ENCODE data around the gene DMC1. TPM values are rescaled to one million over a fixed set of nuclear protein-coding genes. Genes with fewer than 3 reads are reported as not detected.

The DMC1 gene
- total RNA-seq, 2 experiments from 2014 or later, result 0.52 to 0.95 TPM

DNA sequence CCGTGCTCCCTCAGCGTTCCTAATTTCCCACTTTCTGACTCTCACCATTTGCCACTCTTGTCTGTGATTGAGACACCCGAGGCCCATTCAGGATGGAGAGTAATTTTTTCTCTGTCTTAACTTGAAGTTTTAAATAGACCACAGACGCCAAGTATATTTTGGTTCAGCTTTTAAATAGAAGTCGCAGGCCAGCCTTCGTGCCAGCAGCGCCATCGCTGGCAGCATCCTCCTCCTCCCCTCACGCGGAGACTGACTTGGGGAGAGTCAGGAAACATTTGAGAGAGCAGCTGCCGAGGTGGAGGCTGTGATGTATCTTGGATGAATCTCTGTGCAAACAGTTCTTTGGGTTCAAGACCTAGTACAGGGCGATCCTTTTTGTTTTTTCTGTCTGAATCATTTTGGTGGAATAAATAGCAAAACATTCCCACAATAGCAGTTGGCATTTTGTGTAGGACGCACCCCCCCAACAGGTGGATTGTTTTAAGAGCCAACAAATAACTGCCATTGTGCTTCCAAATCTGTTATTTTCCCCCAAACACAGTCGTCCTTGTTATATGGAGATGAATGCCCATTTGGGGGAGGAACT is 889 bp upstream of the DMC1 start:
- Mint-ChIP-seq H3K4me1 (ENCODE audit: low read depth) (peaks cover 17% of the 10 kb centered on the region), H3K27me3 (no peaks in the 10 kb centered on the region), H3K4me3 (peak overlapping the region; percentile 90), H3K27ac (peak overlapping the region; percentile 80), H3K9me3 (no peaks in the 10 kb centered on the region), H3K36me3 (ENCODE audit: low read depth) (no peaks in the 10 kb centered on the region)
- Histone ChIP-seq H3K4me3 (ENCODE audit: low read length) (peak overlapping the region; percentile 89), H3K27ac (ENCODE audit: low read depth in 1 of 2, low read length in 2 of 2) (peak overlapping the region in 1 of 2 donors; percentile 44), H3K4me1 (ENCODE audit: insufficient read depth, low read length) (peaks cover 20% of the 10 kb centered on the region), H3K36me3 (ENCODE audit: insufficient read depth, low read length) (no peaks in the 10 kb centered on the region), H3K27me3 (ENCODE audit: control insufficient read depth in 1 of 2, insufficient read depth in 2 of 2, low read length in 2 of 2) (no peaks in the 10 kb centered on the region), H3K9me3 (ENCODE audit: control insufficient read depth in 1 of 2, insufficient read depth in 1 of 2, low read length in 2 of 2) (no peaks in the 10 kb centered on the region)
- intact Hi-C loops (cut with DNase I, micrococcal nuclease), result loop anchor here (1.0 to 10.0 kb wide), 6 partner anchors 65 to 518 kb away; partner anchors contain the start of genes DDX17 (in 2 of the 2), PLA2G6 (in 2 of the 2), CBY1 (in 1 of the 2) and FAM227A (in 1 of the 2)
- ChIA-PET POLR2A (interaction anchor here (0.8 to 1.5 kb wide), 6 partner anchors 64 to 727 kb away, joined by 3 to 8 read pairs (median 4); partner anchors contain the start of genes ANKRD54, JOSD1 and TOMM22), CTCF (interaction anchor here (0.6 to 2.8 kb wide), 4 partner anchors 42 to 158 kb away, joined by 3 to 9 read pairs (median 6); partner anchors contain the start of gene TOMM22)
- DNase-seq (peak; percentile 5 to 69 (median 31)), ATAC-seq (ENCODE audit: poor library complexity) (peak; percentile 35)
- TF ChIP-seq, protein P1, sequence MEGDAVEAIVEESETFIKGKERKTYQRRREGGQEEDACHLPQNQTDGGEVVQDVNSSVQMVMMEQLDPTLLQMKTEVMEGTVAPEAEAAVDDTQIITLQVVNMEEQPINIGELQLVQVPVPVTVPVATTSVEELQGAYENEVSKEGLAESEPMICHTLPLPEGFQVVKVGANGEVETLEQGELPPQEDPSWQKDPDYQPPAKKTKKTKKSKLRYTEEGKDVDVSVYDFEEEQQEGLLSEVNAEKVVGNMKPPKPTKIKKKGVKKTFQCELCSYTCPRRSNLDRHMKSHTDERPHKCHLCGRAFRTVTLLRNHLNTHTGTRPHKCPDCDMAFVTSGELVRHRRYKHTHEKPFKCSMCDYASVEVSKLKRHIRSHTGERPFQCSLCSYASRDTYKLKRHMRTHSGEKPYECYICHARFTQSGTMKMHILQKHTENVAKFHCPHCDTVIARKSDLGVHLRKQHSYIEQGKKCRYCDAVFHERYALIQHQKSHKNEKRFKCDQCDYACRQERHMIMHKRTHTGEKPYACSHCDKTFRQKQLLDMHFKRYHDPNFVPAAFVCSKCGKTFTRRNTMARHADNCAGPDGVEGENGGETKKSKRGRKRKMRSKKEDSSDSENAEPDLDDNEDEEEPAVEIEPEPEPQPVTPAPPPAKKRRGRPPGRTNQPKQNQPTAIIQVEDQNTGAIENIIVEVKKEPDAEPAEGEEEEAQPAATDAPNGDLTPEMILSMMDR (IDR thresholded peaks at IDR 0.05), result no peak

DNA sequence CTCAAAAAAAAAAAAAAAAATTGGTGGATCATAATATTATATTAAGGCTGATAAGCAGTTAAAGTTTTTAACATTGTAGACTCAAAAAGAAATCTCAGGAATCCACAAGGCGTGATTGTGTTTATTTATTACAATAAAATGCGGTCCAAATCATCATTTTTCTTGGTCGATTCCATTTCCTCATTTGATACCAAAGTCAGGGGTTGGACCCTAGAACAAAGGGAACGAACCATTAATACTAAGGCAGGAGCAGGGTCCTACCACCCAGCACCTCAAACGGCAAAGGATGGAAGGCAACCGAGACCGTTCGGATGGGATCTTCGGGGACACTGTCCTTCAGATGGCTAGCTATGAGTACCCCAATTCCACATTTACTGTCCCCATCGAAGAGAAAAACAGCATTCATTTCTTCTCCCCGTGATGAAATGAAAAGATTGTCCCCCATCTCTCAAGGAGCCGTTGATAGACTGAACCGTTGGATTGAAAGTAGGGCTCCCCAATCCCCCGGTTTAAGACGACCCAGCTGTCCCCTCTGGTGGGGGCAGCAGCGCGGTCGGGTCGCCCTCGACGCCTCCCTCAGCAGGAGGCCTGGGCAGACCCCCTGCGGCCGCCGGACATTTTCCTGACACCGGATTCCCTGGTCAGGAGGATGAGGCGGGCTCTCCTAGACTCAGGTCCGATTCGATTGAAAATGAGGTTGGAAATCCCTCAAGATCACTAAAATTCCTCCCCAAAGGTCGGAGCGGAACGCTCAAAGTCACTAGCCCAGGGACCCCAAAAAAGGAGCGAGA is 607 bp downstream of the DMC1 start:
- TF ChIP-seq, protein P1 (IDR thresholded peaks at IDR 0.05), result no peak
- ATAC-seq (ENCODE audit: poor library complexity) (no peak), DNase-seq (peak in 1 of 14 experiments; percentile 14)
- no peaks in the 10 kb centered on the region for H3K9me3 Mint-ChIP-seq
- intact Hi-C loops (cut with DNase I, micrococcal nuclease), result loop anchor here in 1 of 2 experiments (5.0 kb wide), 1 partner anchor 252 kb away; the partner anchor contains the start of gene CSNK1E
- Histone ChIP-seq H3K4me1 (ENCODE audit: insufficient read depth, low read length) (peaks cover 20% of the 10 kb centered on the region), H3K36me3 (ENCODE audit: insufficient read depth, low read length) (no peaks in the 10 kb centered on the region), H3K4me3 (ENCODE audit: low read length) (peak overlapping the region; percentile 63), H3K27me3 (ENCODE audit: control insufficient read depth in 1 of 2, insufficient read depth in 2 of 2, low read length in 2 of 2) (no peaks in the 10 kb centered on the region), H3K27ac (ENCODE audit: low read depth in 1 of 2, low read length in 2 of 2) (peak overlapping the region in 1 of 2 donors; percentile 30), H3K9me3 (ENCODE audit: control insufficient read depth in 1 of 2, insufficient read depth in 1 of 2, low read length in 2 of 2) (no peaks in the 10 kb centered on the region)
- H3K4me3 Mint-ChIP-seq, result peak overlapping the region; percentile 90
- ChIA-PET CTCF (no interaction called here), POLR2A (no interaction called here)
- no peaks in the 10 kb centered on the region for H3K36me3 Mint-ChIP-seq (ENCODE audit: low read depth)
- H3K27me3 Mint-ChIP-seq, result no peaks in the 10 kb centered on the region
- peak overlapping the region; percentile 80 for H3K27ac Mint-ChIP-seq
- peaks cover 17% of the 10 kb centered on the region for H3K4me1 Mint-ChIP-seq (ENCODE audit: low read depth)

- Mint-ChIP-seq H3K36me3 (ENCODE audit: low read depth) (no peaks in the 10 kb centered on the region), H3K4me1 (ENCODE audit: low read depth) (peaks cover 17% of the 10 kb centered on the region), H3K4me3 (peak overlapping the region; percentile 78), H3K9me3 (no peaks in the 10 kb centered on the region), H3K27me3 (no peaks in the 10 kb centered on the region), H3K27ac (peak overlapping the region; percentile 48)
- intact Hi-C loops (cut with DNase I, micrococcal nuclease), result loop anchor here in 1 of 2 experiments (1.0 to 5.0 kb wide), 2 partner anchors 58 to 250 kb away; partner anchors contain the start of gene CSNK1E
- DNase-seq, result no peak
- no peak for ATAC-seq (ENCODE audit: poor library complexity)
- peaks cover 20% of the 10 kb centered on the region for H3K4me1 ChIP-seq (ENCODE audit: insufficient read depth, low read length)
- H3K27me3 ChIP-seq (ENCODE audit: control insufficient read depth in 1 of 2, insufficient read depth in 2 of 2, low read length in 2 of 2), result no peaks in the 10 kb centered on the region
- H3K9me3 ChIP-seq (ENCODE audit: control insufficient read depth in 1 of 2, insufficient read depth in 1 of 2, low read length in 2 of 2), result no peaks in the 10 kb centered on the region
- H3K36me3 ChIP-seq (ENCODE audit: insufficient read depth, low read length), result no peaks in the 10 kb centered on the region
- H3K4me3 ChIP-seq (ENCODE audit: low read length), result no peak overlapping the region
- CTCF ChIA-PET, result interaction anchor here (1.4 kb wide), 1 partner anchor 1591 kb away, joined by 3 read pairs; no protein-coding TSS in a partner anchor
- H3K27ac ChIP-seq (ENCODE audit: low read depth in 1 of 2, low read length in 2 of 2), result no peak overlapping the region
- POLR2A ChIA-PET, result no interaction called here
- TF ChIP-seq, protein P1 (IDR thresholded peaks at IDR 0.05), result no peak
Observed at GRCh38 chr22:38567531-38568285, 2.3 kb downstream of the DMC1 start.

Measured in CD4-positive, alpha-beta T cell (primary cell).